GM19455 (cell line): Measurements from ENCODE around the gene SYT12.

ENCODE experiments used
- ATAC-seq: cut with Tn5 transposase; IDR thresholded peaks from one replicate; pipeline ENCODE4 v1.9.1; 2021; ENCODE audit not compliant: unreplicated experiment

Gene SYT12

DNA sequence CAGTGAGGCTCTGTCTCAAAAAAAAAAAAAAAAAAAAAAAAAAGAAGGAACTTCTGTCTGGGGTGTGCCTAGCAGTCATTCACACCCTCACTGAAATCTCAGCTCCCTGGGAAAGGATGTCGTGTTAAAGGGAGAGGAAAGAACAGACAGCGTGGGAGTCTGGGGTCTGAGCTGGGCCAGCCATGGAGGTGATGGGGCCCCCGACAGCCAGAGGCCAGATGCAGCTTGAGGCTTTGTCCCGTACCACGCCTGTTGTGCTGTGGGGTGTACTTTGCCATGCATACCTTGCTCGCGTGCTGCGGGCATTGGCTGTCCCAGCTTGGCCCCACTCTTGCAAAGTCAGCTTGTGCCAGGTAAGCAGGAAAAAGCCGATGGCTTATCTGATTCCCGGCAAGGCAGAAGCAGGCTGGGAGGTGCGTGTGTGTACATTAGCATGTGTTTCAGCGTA lies 4.6 kb downstream of the SYT12 start:
- peak; percentile 6 for ATAC-seq

DNA sequence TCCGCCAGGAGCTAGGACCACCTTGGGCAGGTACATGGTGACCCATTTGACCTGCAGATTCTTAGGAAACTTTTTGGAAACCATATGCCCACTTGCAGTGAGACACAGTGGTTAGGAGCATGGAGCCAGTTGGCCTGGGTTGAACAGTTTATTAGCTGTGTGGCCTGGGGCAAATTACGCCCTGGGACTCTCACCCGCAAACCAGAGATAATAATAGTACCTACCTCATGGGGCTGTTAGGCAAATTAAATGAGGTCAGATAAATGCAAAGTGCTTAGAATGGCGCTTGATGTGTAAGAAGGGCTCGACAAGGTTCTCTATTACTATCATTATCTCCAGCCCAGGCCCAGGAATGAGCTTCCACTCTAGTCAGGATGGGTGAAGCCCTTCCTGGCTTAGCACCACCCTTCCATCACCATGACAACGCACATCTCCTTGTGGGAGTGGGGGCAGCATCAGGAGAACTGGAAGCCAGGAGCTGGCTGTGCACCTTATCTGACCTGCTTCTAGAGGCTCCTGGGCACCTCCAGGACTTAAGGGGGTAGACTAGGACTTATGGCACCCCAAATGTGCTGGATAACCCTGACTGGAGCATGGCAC lies 5.1 kb downstream of the SYT12 start:
- peak; percentile 67 for ATAC-seq

DNA sequence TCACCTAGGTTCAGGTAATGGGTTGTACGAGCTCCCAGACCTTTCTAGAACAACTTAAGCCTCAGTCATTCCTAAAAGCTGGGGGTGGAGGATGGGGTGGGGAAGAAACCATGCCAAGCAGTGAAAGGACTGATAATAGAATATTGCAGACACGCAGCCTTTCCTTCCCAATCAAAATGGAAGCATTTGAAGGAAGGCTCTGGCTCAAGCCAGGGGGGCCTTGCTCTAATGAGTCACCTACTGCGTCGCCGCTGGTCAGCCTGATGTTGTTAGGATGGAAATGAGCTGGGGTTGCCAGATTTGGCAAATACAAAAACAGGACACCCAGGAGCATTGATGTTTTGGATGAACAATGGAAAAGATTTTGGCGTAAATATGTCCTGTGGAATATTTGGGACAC lies 6.2 kb downstream of the SYT12 start:
- ATAC-seq: no peak

DNA sequence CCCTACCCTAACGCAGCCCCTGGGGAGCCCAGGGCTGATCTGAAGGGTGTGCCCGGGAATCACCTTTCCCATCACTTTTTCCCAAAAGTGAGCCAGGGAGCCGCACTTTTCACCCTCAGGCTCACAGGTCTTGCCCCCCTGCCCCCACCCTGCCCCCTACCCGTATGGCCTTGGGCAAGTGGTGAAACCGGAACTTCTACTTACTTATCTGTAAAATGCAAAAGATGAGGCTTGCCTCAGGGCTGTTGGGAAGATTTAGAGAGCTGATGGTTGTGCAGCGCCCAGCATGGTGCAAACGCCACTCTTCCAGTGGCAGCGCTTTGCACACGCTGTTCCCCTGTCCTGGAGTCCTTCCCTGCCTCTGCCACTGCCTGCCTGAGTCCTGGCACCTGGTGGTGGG lies 8.0 kb downstream of the SYT12 start:
- ATAC-seq: no peak

DNA sequence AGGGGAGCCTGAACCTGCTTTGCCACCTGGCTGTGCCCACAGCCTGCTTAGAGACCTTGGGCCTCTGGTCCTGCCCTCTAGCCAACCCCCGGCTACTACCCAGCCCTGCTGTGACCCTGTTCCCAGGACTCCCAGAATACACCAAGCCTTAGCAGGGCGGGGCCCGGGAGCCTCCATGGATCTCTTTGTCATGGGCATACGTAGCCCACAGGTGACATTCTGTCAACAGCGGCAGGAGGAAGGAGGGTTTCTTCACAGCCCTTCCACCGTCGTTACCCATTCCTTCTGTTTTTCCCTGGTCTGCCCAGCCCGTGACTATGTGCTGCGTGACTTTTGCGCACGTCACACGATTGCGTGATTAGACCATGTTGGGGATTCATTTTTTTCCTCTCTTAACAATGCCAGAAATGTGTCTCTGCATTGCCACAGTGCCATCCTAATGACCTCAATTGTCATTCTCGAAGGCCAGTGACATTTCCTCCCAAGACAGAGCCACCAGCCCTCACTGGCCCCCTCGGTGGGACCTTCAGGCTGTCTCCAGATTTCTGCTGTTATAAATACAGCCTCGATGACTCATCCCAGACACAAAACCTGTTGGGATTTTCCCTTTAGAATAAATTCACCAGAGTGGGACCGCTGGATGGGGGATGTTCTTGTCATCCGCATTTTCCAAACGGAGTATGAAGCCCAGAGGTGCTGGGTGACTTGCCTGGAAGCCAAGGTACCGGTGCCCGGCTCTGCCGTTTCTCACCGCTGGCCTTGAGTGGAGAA lies 9.0 kb downstream of the SYT12 start:
- no peak for ATAC-seq

DNA sequence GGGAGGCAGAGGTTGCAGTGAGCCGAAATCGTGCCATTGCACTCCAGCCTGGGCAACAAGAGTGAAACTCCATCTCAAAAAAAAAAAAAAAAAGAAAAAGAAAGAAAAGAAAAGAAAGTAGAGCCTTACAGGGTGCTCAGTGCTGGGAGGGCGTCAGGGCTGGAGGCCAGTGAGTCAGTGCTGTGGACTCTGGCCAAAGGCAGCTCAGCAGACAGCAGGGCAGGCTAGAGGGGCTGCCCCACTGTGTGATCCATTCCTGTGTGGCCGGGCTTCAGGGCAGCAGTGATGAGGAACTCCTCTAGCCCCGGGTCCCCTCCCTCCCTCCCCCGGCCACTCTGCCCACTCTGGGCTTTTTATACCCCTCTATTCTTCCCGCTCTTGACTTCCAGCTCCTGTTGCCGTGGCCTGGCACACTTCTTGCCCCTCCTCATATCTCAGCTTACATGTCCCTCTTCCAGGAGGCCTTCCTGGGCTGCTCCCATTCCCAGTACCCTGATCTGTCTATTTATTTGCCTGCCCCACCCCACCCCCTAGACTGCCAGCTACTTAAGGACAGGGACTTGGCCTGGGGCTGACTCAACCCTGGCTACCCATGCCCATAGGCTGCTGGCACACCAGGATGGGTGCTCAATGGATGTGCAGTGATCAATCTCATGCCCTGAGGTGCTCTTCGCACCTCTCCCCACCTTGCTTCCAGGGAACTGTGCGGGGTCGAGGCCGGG lies 10.1 kb downstream of the SYT12 start:
- ATAC-seq: no peak

DNA sequence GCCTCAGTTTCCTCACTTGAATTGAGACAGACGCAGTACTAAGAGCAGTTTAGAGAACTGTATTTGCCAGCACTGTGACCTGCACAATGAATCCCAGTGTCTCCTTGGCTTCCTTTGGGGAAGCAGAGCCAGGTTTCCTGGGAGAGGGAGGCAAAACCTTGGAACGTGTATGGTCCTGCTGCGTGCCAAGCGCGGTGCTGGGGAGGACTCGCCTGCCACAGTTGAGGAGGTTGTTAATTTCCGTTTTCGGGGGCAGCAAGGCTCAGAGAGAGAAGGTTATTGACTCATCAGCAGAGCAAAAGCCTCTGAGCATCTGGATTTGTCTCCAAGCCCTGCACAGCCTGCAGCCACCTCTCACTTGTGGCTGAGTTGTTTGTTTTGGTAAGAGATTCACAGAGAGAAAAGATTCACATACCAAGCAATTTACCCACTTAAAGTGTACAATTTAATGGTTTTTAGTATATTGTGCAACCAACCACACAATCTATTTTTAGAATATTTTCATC lies 10.8 kb downstream of the SYT12 start:
- ATAC-seq: no peak

DNA sequence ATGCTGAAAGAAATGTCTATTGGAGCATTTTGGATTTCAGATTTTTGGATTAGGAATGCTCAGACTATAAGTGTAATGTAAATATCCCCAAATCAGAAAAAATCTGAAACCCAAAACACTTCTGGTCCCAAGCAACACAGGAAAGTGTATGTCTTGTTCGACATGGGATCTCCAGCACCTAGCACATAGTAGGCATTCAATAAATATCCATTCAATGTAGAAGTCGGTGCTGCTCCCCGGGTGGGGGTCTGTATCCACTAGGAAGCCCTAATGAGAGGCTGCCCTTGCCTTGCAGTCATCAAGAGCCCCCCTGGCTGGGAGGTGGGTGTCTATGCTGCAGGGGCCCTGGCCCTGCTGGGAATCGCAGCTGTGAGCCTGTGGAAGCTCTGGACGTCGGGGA lies 11.4 kb downstream of the SYT12 start:
- ATAC-seq: no peak

DNA sequence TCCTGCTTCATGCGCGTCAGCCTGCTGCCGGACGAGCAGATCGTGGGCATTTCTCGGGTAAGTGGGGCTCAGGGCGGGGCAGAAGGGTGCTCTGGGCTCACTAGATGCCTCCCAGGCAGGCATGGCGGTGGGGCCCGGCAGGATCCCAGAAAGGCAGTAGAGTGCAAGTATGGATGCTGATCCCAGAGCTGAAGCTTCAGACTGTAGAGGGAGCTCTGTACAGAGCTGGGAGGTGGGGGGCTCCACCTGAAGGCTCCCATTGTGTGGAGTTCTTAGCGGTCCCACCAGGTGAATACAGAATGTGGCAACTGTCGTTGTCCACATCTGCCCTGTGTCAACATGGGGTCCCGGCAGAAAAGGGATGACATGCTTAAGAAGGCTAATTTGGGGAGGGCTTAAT lies 17.2 kb downstream of the SYT12 start:
- no peak for ATAC-seq

DNA sequence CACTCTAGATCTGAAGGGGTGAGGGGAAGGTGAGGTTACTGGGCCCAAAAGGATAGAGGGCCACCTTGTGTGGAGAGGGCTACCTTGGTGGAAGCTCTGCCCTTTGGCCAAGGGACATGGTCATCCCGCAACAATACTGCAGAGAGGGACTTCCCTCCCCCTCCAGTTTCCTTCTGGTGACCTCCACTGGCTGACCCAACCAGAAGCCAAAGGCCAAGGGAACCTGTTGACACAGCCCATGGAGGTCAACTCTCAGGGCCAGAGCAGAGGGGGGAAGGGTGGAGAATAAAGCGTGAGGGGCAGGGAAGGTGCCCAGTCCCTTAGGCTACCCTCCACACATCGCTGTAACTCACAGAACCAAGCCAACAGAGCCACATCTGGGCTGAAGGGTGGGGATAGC lies 18.7 kb downstream of the SYT12 start:
- ATAC-seq: no peak

DNA sequence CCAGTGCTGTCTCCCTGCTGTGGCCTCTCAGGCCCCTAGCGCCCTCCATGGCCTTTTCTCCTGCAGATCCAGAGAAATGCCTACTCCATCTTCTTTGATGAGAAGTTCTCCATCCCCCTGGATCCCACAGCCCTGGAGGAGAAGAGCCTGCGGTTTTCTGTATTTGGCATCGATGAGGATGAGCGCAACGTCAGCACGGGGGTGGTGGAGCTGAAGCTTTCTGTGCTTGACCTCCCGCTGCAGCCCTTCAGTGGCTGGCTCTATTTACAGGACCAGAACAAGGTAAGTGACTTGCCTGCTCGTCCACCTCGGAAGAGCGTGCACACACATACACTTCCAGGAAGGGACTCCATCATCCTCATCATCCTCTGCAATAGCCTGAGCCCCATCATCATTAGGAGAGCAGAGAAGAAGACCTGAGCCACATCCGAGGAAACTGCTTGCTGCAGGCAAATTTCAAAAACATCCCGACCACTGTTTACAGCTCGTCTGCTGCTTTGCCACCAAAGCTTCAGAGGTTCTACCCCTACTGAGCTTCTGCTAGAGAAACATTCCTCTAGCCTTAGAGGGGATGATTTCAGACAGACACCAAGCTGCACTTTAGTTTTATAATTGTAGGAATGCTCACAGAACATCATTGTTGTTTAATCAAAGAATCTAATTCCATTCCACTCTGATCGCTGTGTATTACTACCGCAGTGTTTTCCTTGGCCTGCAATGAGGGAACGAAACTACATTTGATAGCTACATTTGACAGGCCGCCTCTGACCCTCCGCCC lies 20.8 kb downstream of the SYT12 start:
- ATAC-seq: no peak

DNA sequence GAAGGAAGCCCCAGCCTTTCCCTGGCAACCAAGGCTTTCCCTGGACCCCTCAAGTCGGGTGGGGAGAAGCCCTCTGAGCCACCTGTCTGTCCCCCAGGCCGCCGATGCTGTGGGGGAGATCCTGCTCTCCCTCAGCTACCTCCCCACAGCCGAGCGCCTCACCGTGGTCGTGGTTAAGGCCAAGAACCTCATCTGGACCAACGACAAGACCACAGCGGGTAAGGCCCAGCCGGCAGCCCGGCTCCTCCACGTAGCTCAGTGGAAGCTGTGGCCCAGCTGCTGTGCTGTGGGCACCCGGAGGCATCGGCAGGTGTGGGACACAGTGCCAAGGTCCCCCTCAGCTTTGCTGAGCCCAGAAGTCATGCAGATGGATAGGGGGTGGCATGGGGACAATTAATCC lies 21.6 kb downstream of the SYT12 start:
- ATAC-seq: no peak

DNA sequence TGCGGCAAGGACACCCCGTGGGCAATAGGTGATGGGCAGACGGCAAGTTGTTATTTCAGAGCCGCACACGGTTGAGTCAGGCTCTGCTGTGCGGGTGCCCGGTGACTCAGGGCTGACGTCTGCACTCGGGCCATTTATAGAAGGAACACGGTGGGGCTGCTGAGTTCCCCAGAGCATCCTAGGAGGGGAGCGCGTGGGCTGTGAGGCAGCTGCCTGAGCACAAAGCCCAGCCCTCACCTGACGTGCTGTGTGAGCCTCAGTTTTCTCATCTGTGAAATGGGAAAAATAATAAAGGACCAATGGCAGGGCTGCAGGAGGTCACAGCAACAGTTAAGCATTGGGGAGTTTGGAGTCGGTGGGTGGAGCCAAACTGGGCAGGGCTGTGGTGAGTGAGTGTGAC lies 22.4 kb downstream of the SYT12 start:
- no peak for ATAC-seq

DNA sequence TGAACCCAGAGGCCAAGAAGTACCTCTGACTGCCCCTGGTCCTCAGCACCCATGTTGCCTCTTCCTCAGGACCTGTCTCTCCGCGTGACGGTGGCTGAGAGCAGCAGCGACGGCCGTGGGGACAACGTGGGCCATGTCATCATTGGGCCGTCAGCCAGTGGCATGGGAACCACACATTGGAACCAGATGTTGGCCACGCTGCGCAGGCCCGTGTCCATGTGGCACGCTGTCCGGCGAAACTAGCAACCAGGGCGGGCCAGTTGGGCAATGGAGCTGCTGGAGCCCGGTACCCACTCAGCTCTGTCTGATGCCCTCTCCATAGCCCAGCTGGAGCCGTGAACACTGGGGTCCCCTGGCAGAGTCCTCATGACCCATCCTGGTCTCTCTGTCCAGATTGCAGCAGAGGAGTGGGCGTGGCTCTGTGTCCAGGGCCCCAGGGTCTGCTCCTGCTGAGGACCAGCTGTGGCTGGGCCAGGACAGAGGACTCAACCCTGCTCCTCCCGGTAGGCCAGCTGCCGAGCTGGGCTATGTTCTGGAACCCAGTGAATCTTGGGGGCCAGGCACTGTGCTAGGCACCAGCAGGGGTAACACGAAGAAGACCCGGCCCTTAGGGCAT lies 25.7 kb downstream of the SYT12 start:
- no peak for ATAC-seq

DNA sequence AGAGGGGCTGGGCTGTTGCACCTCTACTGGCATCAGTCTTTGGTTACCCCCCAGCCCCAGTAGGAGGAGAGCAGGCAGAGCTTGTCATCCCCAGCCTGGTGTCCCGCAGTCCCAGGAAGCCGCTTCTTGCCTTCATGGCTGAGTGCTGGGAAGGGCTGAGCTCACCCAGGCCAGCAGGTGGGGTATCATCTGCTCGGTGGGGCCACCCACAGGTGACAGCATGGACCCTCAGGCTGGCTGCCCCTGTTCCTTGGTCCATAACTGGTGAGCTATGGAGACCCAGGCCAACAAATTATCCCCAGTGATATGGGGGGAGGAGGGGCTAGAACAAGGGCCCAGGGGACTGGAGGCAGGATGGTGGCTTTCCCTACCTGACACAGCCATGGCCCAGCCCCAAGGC lies 27.2 kb downstream of the SYT12 start:
- ATAC-seq: no peak

DNA sequence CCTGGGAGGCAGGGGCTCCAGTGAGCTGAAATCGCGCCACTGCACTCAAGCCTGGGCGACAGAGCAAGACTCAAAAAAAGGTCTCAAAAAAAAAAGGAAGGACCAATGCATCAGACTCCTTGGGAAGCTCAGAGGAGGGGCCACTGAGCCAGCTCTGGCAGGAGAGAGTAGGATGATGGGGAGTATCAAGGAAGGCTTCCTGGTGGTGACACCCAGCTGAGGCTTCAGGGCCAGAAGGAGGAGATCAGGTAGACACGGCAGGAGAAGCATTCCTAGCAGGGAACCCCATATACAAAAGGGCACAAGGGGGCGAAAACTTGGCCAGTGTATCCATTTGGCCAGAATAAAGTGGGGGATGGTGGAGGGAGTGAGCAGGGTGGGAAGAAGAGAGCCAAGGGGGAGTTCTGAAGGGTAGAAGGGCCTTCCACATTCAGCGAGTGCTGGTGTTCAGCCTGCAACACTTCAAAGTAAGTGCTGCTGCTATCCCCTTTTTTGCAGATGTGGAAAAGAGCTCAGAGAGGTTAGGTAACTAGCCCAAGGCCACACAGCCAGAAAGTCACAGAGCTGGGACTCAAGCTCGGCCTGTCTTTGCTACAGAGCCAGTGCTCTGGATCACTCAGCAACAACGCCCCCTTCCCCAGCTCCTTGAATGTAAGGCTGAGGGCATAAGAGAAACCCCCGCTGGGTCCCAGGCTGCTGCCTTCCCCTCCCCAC lies 28.4 kb downstream of the SYT12 start:
- ATAC-seq: no peak

DNA sequence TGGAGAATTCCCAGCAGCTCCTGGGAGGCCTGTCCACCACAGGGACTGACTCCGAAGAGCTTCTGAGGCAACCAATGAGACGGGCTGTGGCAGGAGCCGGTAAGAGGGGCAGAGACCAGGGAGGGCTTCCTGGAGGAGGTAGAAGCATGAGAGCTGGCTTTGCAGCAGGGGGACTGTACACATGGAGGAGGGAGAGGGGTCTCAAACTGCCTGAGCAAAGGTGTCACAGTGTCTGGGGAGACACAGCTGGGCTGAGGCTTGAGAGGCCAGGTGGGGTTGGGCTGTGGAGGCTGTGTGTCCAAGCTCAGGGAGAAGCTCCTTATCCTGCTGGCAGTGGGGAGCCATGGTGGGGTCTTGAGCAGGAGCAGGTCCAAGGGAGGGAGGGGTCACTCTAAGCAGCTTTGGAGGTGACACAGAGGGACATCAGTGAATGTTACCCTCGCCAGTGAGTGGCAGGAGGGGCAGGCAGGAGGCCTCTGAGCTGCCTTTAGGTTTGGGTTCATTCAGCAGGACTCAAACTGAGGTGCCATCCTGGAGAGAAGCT lies 29.1 kb downstream of the SYT12 start:
- ATAC-seq: no peak

DNA sequence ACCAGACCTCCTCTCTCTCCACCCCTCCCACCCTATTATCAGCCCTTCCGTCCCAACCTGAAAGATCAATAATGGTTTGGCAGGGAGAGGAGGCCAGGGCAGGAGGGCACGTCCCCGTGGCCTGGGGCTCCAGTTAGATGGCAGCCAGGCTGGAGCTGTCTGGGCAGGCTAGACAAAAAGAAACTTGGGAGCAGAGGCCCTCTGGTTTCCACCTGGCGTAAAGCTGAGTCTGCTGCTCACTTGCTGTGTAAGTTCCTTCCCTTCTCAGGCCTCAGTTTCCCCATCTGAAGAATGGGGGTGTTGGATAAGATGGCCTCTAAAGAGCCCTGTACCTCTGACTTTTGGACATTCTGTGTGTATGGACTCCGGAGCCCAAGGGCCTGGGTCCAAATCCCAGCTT lies 30.0 kb downstream of the SYT12 start:
- ATAC-seq: no peak

DNA sequence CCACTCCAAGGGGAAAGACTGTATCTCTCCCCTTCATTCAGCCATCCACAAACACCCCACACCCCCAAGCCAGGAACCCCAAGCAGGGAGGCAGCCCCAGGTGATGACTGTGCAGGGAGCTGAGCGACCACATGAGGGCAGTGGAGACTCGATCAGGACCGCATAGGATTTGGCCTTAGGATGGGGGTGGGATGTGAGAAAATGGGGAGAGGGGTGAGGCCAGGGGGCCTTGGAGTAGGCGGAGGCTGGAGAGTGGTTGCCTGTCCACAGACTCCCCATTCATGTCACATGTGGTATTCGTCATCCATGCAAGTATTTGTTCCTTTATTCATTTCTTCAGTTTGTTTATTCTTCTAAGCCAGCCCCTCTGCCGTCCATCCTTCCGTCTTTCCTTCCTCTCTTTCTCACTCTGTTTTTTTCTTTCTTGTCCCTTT lies 31.0 kb downstream of the SYT12 start:
- no peak for ATAC-seq

DNA sequence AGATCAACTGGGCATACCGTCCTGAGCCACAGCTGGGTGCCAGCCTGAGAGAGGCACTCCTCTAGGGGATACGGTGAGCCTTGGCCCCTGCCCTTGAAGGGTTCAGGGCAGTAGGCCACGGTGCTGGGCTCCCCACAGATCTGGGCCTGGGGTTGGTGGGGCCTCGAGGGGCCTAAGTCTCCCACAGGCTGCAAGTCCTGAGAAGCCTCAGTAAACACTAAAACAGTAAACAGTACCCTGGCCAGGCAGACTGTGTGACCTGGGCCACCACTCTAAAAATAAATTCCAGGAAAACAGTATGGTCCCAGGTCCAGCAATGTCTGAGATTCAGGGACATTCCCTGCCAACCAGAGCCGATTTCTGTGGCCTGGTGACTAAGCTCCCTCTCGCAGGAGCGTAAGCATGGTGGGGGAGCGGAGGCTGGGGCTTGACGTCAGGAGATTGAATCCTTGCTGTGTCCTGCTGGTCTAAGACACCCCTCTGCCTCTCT lies 31.5 kb downstream of the SYT12 start:
- ATAC-seq: no peak
